CD4-positive, alpha-beta memory T cell (primary cell): Measurements from ENCODE around the gene SCGB1A1. TPM values are rescaled to one million over a fixed set of nuclear protein-coding genes. Genes with fewer than 3 reads are reported as not detected.
A peak's percentile ranks its signal among the peaks of the same experiment; 100 is the strongest.
"Not testable (repeated sequence)": the region's sequence is repeated elsewhere in the genome, so short reads cannot be mapped to it uniquely, and the experiment has no call there.

ENCODE experiments used
- CTCF ChIA-PET: fragments of 350-600 bp; sonication (Branson Sonifier 250); formaldehyde crosslinking; loops from one replicate; lab custom pipeline; 2021; ENCODE audit warnings: inconsistent platforms; ENCODE audit not compliant: partially characterized antibody; lab: Charles Lee
- POLR2A ChIA-PET: fragments of 350-600 bp; sonication (Branson Sonifier 250); formaldehyde crosslinking; loops from one replicate; lab custom pipeline; 2021; ENCODE audit not compliant: partially characterized antibody; lab: Charles Lee
- DNase-seq, 5 donors: peaks; one replicate each; pipeline versions ENCODE4 v3.0.0 to v3.0.0-alpha.2; 2020 to 2022; ENCODE audit warnings: mixed read lengths in 1 of 5
- H3K27ac ChIP-seq: one replicate; pipeline ENCODE4 v1.7.0; 2013; ENCODE audit warnings: low read depth, low read length
- H3K27me3 ChIP-seq: 2 replicates; pipeline ENCODE4 v1.7.0; 2013; ENCODE audit warnings: mild to moderate bottlenecking, low read length, moderate library complexity; ENCODE audit not compliant: insufficient read depth
- H3K36me3 ChIP-seq: 2 replicates; pipeline ENCODE4 v1.7.0; 2013; ENCODE audit warnings: mild to moderate bottlenecking, low read length, moderate library complexity; ENCODE audit not compliant: insufficient read depth
- H3K4me1 ChIP-seq: 2 replicates; pipeline ENCODE4 v1.7.0; 2013; ENCODE audit warnings: mild to moderate bottlenecking, low read length, moderate library complexity; ENCODE audit not compliant: insufficient read depth
- H3K4me3 ChIP-seq, 2 donors: one replicate each; pipeline ENCODE4 v1.7.0; 2013; ENCODE audit warnings: low read length in 2 of 2, mild to moderate bottlenecking in 1 of 2
- H3K9me3 ChIP-seq, 2 donors: one replicate each; pipeline ENCODE4 v1.7.0; 2013; ENCODE audit warnings: low read length in 2 of 2, control low read depth in 1 of 2; ENCODE audit not compliant: control insufficient read depth in 1 of 2
- H3K27ac Mint-ChIP-seq, 7 donors: one replicate each; pipeline ENCODE4 v1.8.0; 2020 to 2021; ENCODE audit warnings: mixed read lengths in 7 of 7, mild to moderate bottlenecking in 6 of 7, inconsistent platforms in 3 of 7, moderate library complexity in 3 of 7
- H3K27me3 Mint-ChIP-seq, 2 donors: one replicate each; pipeline ENCODE4 v1.8.0; 2020 to 2021; ENCODE audit warnings: mixed read lengths in 2 of 2
- H3K36me3 Mint-ChIP-seq, 2 donors: one replicate each; pipeline ENCODE4 v1.8.0; 2020 to 2021; ENCODE audit warnings: mixed read lengths in 2 of 2, inconsistent platforms in 1 of 2, mild to moderate bottlenecking in 1 of 2
- H3K4me1 Mint-ChIP-seq, 4 donors: one replicate each; pipeline ENCODE4 v1.8.0; 2020 to 2021; ENCODE audit warnings: mixed read lengths in 4 of 4, mild to moderate bottlenecking in 1 of 4
- H3K4me3 Mint-ChIP-seq, 8 donors: one replicate each; pipeline ENCODE4 v1.8.0; 2020 to 2021; ENCODE audit warnings: mixed read lengths in 8 of 8, mild to moderate bottlenecking in 7 of 8, moderate library complexity in 6 of 8, inconsistent platforms in 3 of 8
- H3K9me3 Mint-ChIP-seq, 8 donors: one replicate each; pipeline ENCODE4 v1.8.0; 2020 to 2021; ENCODE audit warnings: mixed read lengths in 8 of 8, mild to moderate bottlenecking in 5 of 8, inconsistent platforms in 3 of 8, moderate library complexity in 1 of 8
- intact Hi-C: fragments of 100-400 bp; cut with micrococcal nuclease; formaldehyde crosslinking; loops from one replicate; pipeline ENCODE4 v1.15.1; 2023
- polyA plus RNA-seq, 2 donors: library from polyadenylated mRNA; unstranded; fragments of 300-500 nt; fragmentation: Illumina TruSeq; gene quantifications; one replicate each; pipeline ENCODE4 v1.2.3, GENCODE V29; 2021
- total RNA-seq, 2 experiments: library from RNA; stranded (reverse); gene quantifications; one replicate each; pipeline ENCODE4 v1.2.3, GENCODE V29; 2021

The SCGB1A1 gene
- total and polyA plus RNA-seq, 4 experiments from 2014 or later, result not detected

DNA sequence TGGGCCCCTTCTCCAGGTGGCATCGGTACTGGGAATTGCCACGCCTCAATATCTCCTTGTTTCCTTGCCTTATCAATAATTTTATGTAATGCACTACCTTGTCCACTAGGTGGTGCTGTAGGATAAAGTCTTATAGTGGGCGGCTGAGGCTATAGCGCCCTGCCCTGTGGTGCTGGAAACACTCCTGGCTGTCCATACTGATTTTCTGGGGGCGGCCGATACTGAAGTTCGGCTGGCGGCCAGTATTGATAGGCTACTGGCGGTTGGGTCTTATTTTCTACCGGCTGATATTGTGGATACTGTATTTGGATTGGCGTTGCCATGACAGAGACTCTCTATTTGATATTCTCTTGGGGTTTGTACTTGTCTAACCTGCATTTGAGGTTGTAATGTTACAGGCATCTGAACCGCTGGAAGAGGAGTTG is 38.0 kb upstream of the SCGB1A1 start:
- not testable (repeated sequence) for H3K36me3 Mint-ChIP-seq, H3K27ac ChIP-seq, H3K36me3 ChIP-seq, H3K4me3 ChIP-seq, H3K9me3 ChIP-seq, H3K27me3 ChIP-seq, H3K27ac Mint-ChIP-seq, H3K9me3 Mint-ChIP-seq, H3K27me3 Mint-ChIP-seq, H3K4me1 Mint-ChIP-seq
- intact Hi-C loops, result loop anchor here (1.0 to 5.0 kb wide), 4 partner anchors 12 to 481 kb away; no protein-coding TSS in a partner anchor
- ChIA-PET POLR2A (interaction anchor here (1.0 kb wide), 1 partner anchor 9 kb away, joined by 3 read pairs; no protein-coding TSS in a partner anchor), CTCF (interaction anchor here (1.0 to 1.9 kb wide), 8 partner anchors 12 to 526 kb away, joined by 3 to 18 read pairs (median 6); no protein-coding TSS in a partner anchor)
- DNase-seq, result peak; percentile 51 to 71 (median 68)
- peak overlapping the region in 1 of 8 donors; percentile 51 for H3K4me3 Mint-ChIP-seq
- peaks cover 11% of the 10 kb centered on the region for H3K4me1 ChIP-seq

DNA sequence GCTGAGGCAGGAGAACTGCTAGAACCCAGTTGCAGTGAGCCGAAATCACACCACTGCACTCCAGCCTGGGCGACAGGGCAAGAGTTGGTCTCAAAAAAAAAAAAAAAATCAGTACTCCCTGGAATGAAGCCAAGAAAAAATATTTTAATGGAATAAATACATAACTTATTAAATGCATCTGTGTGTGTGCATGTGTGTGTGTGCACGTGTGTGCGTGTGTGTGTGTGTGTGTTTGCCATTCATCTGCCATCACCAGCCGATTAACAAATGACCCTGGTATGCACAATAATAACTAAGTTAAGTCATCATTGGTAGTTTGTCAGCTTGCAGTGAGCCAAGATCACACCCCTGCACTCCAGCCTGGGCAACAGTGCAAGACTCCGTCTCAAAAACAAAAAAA is 35.0 kb upstream of the SCGB1A1 start:
- Histone ChIP-seq H3K27ac (no peak overlapping the region), H3K27me3 (no peaks in the 10 kb centered on the region), H3K4me3 (no peak overlapping the region), H3K36me3 (no peaks in the 10 kb centered on the region), H3K9me3 (no peaks in the 10 kb centered on the region), H3K4me1 (peaks cover 18% of the 10 kb centered on the region)
- Mint-ChIP-seq H3K27me3 (no peaks in the 10 kb centered on the region), H3K9me3 (no peaks in the 10 kb centered on the region), H3K4me1 (peaks cover 5 to 19% (median 10%) of the 10 kb centered on the region in 4 donors), H3K36me3 (no peaks in the 10 kb centered on the region), H3K4me3 (no peak overlapping the region), H3K27ac (no peak overlapping the region)
- ChIA-PET POLR2A (no interaction called here), CTCF (interaction anchor here (1.0 to 3.0 kb wide), 2 partner anchors 10 to 12 kb away, joined by 3 to 24 read pairs; no protein-coding TSS in a partner anchor)
- DNase-seq, result no peak
- intact Hi-C loops, result loop anchor here (5.0 kb wide), 1 partner anchor 308 kb away; no protein-coding TSS in a partner anchor

DNA sequence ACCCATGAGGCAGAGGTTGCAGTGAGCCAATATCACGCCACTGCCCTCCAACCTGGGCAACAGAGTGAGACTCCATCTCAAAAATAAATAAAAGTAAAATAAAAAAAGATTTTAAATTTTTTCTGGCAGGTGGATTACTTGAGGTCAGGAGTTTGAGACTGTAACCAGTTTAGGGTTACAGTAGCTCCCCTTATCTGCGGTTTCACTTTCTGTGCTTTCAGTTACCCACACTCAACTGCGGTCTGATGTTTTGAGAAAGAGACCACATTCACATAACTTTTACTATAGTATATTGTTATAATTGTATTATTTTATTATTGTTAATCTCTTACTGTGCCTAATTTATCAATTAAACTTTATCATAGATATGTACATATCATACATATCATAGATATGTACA is 32.8 kb upstream of the SCGB1A1 start:
- H3K27ac ChIP-seq, intact Hi-C loops, H3K9me3 ChIP-seq, H3K27me3 Mint-ChIP-seq, H3K27me3 ChIP-seq, H3K36me3 Mint-ChIP-seq, H3K4me3 ChIP-seq, H3K9me3 Mint-ChIP-seq, H3K36me3 ChIP-seq, POLR2A ChIA-PET: not testable (repeated sequence)
- CTCF ChIA-PET, result interaction anchor here (0.6 to 1.8 kb wide), 3 partner anchors 9 to 290 kb away, joined by 5 to 15 read pairs (median 5); no protein-coding TSS in a partner anchor
- H3K4me1 ChIP-seq, result peaks cover 13% of the 10 kb centered on the region
- Mint-ChIP-seq H3K4me3 (peak overlapping the region in 1 of 8 donors; percentile 32), H3K27ac (peak overlapping the region in 1 of 7 donors; percentile 52), H3K4me1 (peaks cover 1 to 15% (median 6%) of the 10 kb centered on the region in 4 donors)
- DNase-seq, result peak in 3 of 5 donors; percentile 37 to 41 (median 37)

DNA sequence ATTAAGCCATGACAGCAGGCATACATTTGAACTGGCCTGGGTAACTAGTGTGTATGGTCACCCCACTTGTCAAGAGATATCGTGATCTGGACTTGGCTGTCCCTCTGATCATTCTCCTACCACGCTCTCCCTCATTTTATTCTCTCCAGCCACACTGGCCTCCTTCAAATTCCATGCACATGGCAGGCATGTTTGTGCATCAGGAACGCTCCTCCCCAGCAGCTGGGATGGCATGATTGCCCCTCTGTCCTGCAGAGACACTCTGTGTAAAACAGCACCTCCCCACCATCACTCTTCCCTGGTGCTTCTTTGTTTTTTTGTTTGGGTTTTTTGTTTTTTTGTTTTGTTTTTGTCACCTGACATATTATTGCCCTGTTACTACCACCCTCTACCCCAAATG is 31.5 kb upstream of the SCGB1A1 start:
- Mint-ChIP-seq H3K4me1 (peaks cover 1 to 15% (median 3%) of the 10 kb centered on the region in 4 donors), H3K9me3 (no peaks in the 10 kb centered on the region), H3K27ac (no peak overlapping the region), H3K27me3 (no peaks in the 10 kb centered on the region), H3K4me3 (no peak overlapping the region), H3K36me3 (no peaks in the 10 kb centered on the region)
- ChIA-PET POLR2A (no interaction called here), CTCF (interaction anchor here (0.7 to 1.8 kb wide), 4 partner anchors 8 to 173 kb away, joined by 3 to 15 read pairs (median 4); no protein-coding TSS in a partner anchor)
- H3K36me3 ChIP-seq, result no peaks in the 10 kb centered on the region
- H3K4me3 ChIP-seq, result no peak overlapping the region
- no peaks in the 10 kb centered on the region for H3K9me3 ChIP-seq
- intact Hi-C loops, result no loop called here
- peaks cover 13% of the 10 kb centered on the region for H3K4me1 ChIP-seq
- H3K27me3 ChIP-seq, result no peaks in the 10 kb centered on the region
- no peak overlapping the region for H3K27ac ChIP-seq
- no peak for DNase-seq

DNA sequence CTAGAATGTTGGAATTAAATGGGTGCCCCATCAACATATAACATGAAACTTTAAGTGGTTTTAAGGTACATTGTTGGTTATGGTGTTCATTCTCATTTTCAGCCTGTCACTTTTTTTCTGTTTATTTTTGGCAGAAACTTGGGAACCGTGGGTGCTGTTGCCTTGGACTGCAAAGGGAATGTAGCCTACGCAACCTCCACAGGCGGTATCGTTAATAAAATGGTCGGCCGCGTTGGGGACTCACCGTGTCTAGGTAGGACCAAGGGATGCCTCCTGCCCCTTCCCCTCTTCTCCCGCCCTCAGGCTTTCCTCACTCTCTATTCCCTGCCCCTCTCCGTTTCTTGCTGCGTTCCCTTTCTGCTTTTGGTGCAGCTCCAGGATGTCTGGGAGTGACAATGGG is 29.8 kb upstream of the SCGB1A1 start:
- Histone ChIP-seq H3K9me3 (no peaks in the 10 kb centered on the region), H3K4me3 (no peak overlapping the region), H3K4me1 (peaks cover 21% of the 10 kb centered on the region), H3K27me3 (no peaks in the 10 kb centered on the region), H3K27ac (no peak overlapping the region), H3K36me3 (no peaks in the 10 kb centered on the region)
- ChIA-PET POLR2A (no interaction called here), CTCF (no interaction called here)
- intact Hi-C loops, result no loop called here
- Mint-ChIP-seq H3K9me3 (no peaks in the 10 kb centered on the region), H3K4me1 (peaks cover 2 to 15% (median 5%) of the 10 kb centered on the region in 4 donors), H3K27me3 (no peaks in the 10 kb centered on the region), H3K27ac (no peak overlapping the region), H3K36me3 (no peaks in the 10 kb centered on the region), H3K4me3 (no peak overlapping the region)
- no peak for DNase-seq

DNA sequence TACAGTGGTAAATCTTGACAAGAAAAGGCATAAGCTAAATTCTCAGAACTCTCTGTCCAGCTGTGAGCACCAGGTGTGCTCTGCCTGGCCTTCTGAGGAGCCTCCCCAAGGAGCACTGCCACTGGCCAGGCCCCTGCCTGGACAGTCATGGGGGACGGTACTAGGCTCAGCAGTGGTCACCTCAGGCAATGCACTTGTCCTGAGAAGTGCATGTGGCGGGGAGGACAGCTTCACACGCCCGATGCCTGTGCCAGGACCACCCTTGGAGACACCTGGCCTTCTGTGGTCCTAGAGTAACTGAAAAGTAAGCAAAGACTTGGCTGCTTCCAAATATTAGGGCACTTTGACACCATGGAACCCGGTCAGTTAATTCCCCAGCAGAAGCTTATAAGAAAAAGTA is 28.6 kb upstream of the SCGB1A1 start:
- ChIA-PET CTCF (interaction anchor here (1.2 to 7.8 kb wide), 6 partner anchors 9 to 168 kb away, joined by 4 to 91 read pairs (median 5); no protein-coding TSS in a partner anchor), POLR2A (interaction anchor here (0.8 kb wide), 1 partner anchor 9 kb away, joined by 3 read pairs; no protein-coding TSS in a partner anchor)
- Mint-ChIP-seq H3K36me3 (no peaks in the 10 kb centered on the region), H3K4me3 (no peak overlapping the region), H3K4me1 (peaks cover 6 to 23% (median 9%) of the 10 kb centered on the region in 4 donors), H3K27ac (no peak overlapping the region), H3K9me3 (no peaks in the 10 kb centered on the region), H3K27me3 (no peaks in the 10 kb centered on the region)
- DNase-seq, result no peak
- Histone ChIP-seq H3K4me1 (peaks cover 27% of the 10 kb centered on the region), H3K27ac (no peak overlapping the region), H3K9me3 (no peaks in the 10 kb centered on the region), H3K36me3 (no peaks in the 10 kb centered on the region), H3K27me3 (no peaks in the 10 kb centered on the region), H3K4me3 (no peak overlapping the region)
- intact Hi-C loops, result loop anchor here (10.0 kb wide), 1 partner anchor 495 kb away; the partner anchor contains the start of gene SLC3A2

DNA sequence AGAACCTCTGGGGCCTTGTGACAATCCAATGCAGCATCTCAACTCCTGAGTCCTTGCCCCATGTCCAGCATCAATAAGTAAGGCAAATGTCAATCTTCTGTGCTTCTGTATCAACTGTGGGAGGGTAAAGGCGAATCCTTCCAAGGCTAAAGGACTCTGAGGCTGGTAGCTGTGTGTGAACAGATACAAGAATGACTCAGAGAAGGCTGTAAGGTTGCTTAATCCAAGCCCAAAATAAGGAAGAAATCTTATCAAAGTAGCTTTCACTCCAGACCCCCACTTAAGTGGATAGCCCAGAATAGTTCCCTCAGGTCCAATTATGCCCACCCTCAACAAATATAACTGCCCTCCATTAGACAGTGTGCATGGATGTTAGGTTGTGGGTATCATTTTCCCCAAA is 28.1 kb upstream of the SCGB1A1 start:
- H3K4me1 ChIP-seq, result peaks cover 23% of the 10 kb centered on the region
- H3K27ac Mint-ChIP-seq, result no peak overlapping the region
- H3K27ac ChIP-seq, result no peak overlapping the region
- peaks cover 6 to 23% (median 9%) of the 10 kb centered on the region in 4 donors for H3K4me1 Mint-ChIP-seq
- POLR2A ChIA-PET, result interaction anchor here (0.8 kb wide), 1 partner anchor 9 kb away, joined by 3 read pairs; no protein-coding TSS in a partner anchor
- H3K4me3 Mint-ChIP-seq, result no peak overlapping the region
- H3K9me3 ChIP-seq, result no peaks in the 10 kb centered on the region
- DNase-seq, result no peak
- H3K27me3 ChIP-seq, result no peaks in the 10 kb centered on the region
- H3K4me3 ChIP-seq, result no peak overlapping the region
- intact Hi-C loops, result loop anchor here (10.0 kb wide), 1 partner anchor 494 kb away; the partner anchor contains the start of gene SLC3A2
- H3K9me3 Mint-ChIP-seq, result no peaks in the 10 kb centered on the region
- no peaks in the 10 kb centered on the region for H3K36me3 Mint-ChIP-seq
- CTCF ChIA-PET, result interaction anchor here (1.2 to 7.8 kb wide), 7 partner anchors 9 to 168 kb away, joined by 4 to 91 read pairs (median 5); no protein-coding TSS in a partner anchor
- H3K36me3 ChIP-seq, result no peaks in the 10 kb centered on the region
- no peaks in the 10 kb centered on the region for H3K27me3 Mint-ChIP-seq
